GM18861 (cell line): ENCODE results near the gene ST3GAL5.

Experiments
- ATAC-seq: cut with Tn5 transposase; IDR thresholded peaks from one replicate; pipeline ENCODE4 v1.9.1; 2021; ENCODE audit not compliant: unreplicated experiment

ST3GAL5 gene

DNA sequence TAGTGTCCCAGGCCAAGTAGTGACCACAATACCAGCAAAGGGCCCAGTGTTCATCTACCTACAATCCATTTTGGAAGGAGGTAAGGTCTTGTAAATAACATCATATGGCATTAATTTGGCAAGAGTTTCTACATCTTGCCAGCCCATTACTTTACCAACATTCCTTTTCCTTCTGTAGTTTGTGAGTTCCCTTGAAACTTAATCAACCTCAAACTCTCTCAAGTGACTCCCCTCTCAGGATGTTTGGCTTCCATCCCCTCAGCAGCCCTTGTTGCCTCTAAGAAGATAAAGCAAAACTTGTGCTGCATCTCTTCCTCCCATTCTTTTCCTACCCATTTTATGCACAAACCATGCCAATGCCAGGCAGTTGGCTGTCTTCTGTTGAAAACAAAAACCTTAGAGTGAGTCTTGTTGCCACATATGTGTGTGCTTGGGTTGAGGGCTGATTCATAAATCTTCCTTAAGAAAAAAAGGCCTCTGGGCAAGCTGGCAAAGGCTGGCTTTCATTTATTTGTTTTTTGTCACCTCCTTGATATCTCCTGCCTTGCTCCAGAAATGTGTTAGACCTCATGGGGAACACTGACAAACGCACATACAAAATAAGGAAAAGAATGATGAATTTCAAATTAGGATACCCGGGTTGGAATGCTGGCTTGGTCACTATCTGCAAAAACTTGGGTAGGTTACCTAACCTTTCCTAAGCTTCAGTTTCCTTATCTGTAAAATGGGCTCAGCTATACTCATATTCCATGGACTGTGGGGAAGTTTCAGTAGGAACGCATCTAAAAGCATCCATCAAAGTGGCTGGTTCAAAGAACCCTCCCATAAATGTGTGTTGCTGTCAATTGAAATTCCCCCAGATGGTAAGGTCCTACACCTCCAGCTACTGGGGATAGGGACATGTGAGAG is 29.4 kb upstream of the ST3GAL5 start:
- ATAC-seq: no peak

DNA sequence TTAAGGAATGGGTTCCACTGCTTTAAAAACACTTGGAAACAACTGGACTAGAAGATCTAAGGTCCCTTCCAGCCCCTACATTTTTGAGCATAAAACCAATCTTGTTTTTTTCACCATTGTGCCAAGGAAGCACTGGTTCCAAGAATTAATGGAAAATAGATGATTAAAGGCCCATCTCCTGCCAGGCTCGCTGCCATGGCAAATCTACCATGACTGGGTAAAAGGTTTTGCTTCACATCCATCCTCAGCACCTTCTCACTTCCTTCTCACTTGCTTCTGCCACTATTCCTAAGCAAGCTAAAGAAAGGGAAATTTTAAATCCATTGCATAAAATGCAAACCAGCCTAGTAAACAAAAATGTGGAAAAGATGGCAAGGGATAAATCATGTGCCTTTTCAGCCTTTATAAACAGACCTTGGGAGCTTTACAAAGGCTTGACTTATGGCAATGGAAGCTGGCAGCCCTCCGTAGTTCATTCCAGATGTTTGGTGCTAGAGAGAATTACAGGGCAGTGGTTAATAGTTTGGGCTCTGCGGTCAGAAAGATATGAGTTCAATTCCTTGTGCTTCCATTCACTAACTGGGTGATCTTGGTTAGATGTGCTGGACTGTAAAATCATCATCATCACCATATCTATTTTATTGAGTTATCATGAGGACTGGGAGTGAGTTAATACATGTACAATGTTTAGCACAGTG is 27.0 kb upstream of the ST3GAL5 start:
- ATAC-seq: no peak

DNA sequence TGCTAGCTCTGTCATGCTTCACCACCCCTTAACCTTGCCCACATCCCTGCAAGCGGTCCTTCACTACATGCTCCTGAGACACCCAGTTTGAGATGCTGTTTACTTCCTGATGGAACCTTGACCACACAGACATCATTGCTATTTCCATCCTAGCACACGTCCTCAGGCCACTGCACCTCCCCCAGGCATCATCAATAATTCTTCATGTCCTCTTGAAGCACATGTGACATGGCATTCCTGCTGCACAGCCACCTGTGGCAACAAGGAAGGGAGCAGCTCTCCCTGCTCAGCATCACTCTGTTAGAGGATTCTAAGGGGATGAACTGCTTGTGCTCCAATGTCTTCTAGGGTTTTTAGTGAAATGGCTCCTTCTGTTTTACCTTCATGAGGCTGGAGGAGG is 26.1 kb upstream of the ST3GAL5 start:
- ATAC-seq: no peak

GRCh38 chr2:85913884-85914881 is 25.4 kb upstream of the ST3GAL5 start:
- ATAC-seq: no peak

DNA sequence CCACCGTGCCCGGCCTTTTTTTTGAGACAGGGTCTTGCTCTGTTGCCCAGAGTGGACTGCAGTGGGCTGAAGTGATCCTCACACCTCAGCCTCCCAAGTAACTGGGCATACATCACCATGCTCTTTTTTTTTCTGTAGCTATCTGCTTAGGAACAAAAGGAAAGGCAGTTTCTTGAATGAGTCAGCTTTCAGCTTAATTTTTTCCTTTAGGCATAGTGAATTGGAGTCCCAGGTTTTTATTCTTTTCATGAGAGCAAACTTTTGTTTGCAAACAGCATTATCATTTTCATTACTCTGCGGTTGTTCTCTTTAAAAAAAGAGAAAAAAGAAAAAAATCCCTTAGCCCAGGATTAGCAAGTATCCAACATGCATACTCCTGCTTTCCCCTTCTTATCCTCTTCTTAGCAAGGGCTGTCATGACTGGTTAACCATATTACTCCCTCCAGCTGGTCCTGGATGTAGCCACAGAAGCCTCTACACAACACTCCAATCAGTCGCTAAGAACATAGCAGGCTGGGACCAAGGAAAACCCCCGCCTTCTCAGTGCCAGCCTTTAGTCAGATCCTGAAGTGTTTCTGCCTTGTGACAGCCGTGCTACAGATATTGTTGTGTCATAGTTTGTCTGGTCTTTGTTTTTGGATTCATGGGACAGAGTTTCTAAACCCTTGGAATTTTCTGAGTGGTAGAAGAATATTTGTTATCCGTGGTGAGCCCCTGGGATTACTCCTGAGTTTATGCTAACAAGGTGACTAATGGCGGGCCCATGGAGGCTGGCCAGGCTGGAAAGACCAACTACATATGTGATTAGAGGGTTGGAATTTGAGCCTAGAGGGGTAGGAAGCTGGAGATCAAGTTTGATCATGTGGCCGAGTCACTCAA is 23.3 kb upstream of the ST3GAL5 start:
- no peak for ATAC-seq

DNA sequence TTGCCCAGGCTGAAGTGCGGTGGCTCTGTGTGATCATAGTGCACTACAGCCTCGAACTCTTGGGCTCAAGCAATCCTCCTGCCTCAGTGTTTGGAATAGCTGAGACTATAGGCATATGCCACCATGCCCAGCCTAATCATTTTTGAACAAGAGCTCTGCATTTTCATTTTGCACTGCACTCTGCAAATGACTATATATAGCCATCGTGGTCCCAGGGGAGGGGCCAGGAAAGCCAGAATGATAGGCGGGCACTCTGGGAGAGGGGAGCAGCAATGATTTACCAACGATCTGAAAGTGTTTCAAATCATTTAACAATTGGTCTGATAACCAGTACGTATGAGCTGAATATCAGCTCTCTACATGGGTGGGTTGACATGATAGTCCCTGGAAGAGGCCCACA is 22.3 kb upstream of the ST3GAL5 start:
- no peak for ATAC-seq

DNA sequence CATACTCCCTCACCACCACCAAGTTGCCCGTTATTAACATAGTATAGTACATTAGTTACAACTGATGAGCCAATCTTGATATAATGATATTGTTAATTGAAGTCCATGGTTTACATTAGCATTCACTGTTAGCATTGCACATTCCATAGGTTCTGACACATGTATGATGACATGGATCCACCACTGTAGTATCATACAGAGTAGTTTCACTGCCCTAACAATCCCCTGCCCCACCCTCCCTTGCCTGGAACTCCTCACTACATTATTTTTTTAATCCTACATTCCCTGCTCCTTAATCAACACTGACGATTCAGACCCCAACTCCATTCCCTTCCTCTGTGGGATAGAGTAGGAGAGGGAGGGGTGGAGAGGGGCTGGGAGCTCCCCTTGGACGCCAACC is 20.2 kb upstream of the ST3GAL5 start:
- ATAC-seq: no peak

DNA sequence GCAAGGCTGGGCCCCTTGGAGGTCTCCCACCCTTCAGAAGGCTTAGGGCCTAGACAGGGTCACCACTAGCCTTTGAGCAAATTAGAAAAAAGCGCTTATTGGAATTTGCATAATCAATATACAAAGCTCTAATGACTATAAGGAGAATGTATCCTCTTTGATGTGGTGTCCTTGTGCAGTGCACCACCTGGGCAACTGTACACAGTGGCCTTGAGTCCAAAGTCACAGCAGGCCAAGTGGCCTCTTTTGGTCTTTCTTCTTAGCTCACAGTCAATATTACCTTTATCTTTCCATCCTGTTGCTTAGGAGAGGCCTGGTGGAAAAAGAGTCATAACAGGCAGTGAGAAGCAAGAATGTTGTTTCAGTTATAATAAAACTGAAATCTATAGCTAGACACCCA is 19.7 kb upstream of the ST3GAL5 start:
- ATAC-seq: no peak

DNA sequence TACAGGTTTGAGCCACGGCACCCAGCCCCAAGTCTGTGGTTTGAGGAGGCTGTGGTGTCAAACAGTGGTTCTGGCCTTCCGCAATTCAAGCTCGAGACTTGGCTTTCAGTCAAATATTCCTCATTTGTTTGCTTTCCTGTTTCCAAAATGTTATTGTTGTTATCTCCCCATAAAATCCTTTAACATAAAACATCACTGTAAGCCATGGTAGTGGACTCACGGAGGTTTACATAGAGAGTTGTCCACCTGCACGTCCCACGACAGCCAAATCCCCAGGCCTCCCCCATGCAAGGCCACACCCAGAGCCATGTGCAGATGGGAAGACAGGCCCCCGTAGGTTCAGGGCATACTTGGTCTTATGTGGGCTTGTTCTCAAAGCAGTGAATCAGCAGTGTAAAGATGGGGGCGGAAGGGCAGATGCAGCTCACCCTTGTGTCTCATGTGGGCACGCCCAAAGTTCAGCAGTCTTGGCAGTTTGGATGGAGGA is 18.9 kb upstream of the ST3GAL5 start:
- ATAC-seq: no peak

DNA sequence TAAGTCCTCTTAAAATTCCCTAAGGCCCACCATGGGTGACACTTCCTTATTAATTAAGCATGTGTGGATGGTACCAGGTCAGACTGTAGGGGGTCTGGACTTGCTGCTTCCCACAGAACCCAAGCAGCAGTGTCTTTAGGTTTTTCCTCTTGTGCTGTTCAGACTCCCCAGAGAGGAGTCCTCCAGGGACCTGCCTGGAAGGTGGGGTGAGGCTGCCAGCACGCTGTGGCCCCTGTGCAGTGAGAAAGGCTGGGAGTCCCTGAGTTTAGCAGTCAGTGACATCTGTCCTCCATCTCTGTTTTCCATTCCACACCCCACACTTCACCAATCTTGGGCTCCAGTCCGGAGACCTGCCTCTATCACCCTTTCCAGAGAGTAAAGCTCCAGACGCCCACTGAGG is 18.0 kb upstream of the ST3GAL5 start:
- ATAC-seq: no peak

DNA sequence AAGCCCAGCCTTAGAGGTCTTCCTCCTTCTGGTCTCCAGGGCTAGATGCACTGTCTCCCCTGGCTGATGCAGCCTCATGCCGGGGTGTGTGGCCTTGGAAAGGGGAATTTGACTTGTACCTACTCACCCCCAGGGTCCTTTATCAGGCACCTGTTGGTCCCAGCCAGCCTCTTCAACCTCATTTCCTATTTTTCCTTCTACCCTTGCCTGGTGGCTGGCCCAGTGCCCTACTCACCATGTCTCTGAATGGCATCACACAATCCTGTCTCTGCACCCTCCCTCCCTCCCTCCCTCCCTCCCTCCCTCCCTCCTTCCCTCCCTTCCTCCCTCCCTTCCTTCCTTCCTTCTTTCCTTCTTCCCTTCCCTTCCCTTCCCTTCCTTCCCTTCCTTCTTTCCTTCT is 17.1 kb upstream of the ST3GAL5 start:
- ATAC-seq: no peak

- ATAC-seq: no peak
These were observed 16.4 kb upstream of the ST3GAL5 start for GRCh38 chr2:85905187-85905666.

GRCh38 chr2:85903849-85904248 is 15.1 kb upstream of the ST3GAL5 start:
- no peak for ATAC-seq

- ATAC-seq: no peak
These were observed 13.7 kb upstream of the ST3GAL5 start for GRCh38 chr2:85902496-85902895.

DNA sequence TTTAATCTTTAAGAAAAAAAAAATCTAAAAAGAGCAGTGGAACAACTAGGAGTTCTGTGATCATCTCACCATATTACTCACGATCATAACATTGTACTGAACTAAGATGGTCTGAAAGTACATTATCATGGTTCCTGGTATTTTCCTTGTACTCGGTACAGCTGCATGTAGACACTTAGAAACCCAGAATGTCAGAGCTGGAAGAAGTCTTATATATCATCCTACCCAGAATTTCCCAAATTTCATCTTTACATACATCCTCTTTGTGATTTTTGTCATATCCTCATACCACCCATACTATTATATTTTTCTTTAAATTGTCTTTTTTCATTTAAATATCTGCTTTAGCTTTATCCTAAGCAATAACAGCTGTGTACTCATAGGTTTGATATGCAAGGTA is 12.4 kb upstream of the ST3GAL5 start:
- no peak for ATAC-seq

DNA sequence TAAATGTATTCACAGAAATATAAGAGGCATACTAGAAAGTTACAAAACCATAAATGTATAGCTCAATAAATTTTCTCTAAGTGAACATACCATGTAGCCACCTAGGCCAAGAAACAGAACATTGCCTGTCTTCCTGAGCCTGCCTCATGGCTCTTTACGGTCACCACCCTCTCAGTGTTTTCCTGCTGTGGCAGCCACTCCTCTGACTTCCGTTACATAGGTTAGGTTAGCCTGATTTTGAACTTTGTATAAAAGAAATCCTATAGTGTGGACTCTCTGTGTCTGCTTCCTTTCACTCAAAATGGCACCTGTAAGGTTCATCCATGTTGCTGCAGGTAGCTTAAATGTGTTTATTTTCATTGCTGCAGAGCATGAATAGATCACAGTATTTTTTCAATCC is 11.6 kb upstream of the ST3GAL5 start:
- ATAC-seq: no peak

DNA sequence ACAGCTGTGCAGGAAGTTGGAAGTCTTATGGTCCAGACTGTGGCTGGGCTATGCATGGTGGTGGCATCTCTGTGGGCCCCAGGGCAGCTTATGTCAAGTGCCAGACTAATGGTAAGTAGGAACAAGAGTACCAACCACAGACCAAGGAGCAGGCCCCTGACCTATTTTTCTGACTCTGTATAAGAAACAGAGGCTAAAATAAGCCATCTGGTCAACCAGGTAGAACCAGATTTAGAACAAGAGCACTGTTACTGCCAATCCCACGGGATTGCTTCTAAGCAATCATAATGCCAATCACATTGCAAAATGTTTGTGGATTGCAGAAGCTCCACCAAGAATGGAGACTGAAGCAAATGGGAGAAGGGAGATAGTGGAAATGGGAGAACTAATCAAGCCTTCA is 11.1 kb upstream of the ST3GAL5 start:
- ATAC-seq: no peak

GRCh38 chr2:85899284-85899683 is 10.5 kb upstream of the ST3GAL5 start:
- no peak for ATAC-seq

DNA sequence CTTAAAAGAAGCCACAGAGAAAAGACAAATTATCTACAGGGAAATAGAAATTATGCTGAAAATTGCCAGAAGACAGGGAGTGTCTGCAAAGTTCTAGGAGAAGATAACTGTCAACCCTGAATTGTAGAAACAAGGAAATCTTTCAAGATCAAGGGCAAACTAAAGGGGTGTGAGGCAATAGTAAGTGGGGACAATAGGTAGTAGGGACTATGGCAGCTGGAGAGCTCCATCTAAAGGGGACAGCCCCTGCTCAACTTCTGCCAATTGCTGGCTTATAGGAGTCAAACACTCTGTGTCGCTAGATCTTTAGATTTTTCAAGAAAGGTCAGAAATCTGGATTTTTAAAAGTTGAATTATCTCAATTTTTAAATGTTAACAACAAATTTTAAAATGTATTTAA is 10.1 kb upstream of the ST3GAL5 start:
- no peak for ATAC-seq
